Mononuclear cell (primary cell): ENCODE measurements around the gene PRSS33. TPM values are rescaled to one million over a fixed set of nuclear protein-coding genes. Genes with fewer than 3 reads are reported as not detected.
A peak's percentile ranks its signal among the peaks of the same experiment; 100 is the strongest.

Experiments used
- H3K27me3 ChIP-seq: 2 replicates; pipeline ENCODE4 v1.6.0; 2011; ENCODE audit warnings: low read length, control low read depth; ENCODE audit not compliant: insufficient read depth
- H3K4me1 ChIP-seq: 2 replicates; pipeline ENCODE4 v1.5.1; 2011; ENCODE audit warnings: mild to moderate bottlenecking, low read length, control low read depth; ENCODE audit not compliant: insufficient read depth
- H3K4me3 ChIP-seq: 2 replicates; pipeline ENCODE4 v1.5.1; 2011; ENCODE audit warnings: mild to moderate bottlenecking, low read length, moderate library complexity
- H3K9me3 ChIP-seq: 2 replicates; pipeline ENCODE4 v1.5.1; 2011; ENCODE audit warnings: low read depth, mild to moderate bottlenecking, control low read depth, low read length
- total RNA-seq: library from RNA; depleted of rRNA; stranded (reverse); fragments of >200 nt; gene quantifications from one replicate; pipeline ENCODE4 v1.2.3, GENCODE V29; 2012

The PRSS33 gene
- total RNA-seq, 1 donor, result not detected

DNA sequence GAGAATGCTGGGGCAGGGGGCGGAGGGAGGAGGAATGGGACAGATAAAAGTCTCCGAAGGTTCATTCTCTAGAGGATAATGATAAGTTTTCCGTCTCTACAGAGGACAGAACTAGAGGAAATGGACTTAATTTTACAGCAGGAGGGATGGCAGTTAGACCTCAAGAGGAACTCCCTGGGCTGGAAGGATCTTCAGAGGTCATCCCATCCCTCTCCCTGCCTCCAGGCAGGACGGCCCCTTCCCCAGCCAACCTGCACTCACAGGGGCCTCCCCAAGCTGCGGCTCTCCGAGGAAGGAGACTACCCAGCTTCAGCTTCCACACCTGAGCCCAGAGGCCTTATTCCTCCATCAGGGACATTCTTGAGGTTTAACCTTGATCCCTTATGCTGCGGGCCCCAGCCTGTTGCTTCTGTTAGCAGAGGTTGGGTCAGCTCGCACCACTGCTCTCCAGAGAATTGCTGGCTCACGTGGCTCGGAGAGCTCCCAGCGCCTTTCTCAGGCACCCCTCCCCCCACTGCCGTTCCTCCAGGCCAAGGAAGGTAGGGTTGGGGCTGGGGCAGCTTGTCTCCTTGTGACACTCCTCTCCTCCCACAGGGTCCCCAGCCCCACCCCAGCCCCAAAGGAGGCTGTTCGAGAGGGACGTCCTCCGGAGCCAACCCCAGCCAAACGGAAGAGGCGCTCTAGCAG lies 18.8 kb downstream of the PRSS33 start:
- no peaks in the 10 kb centered on the region for H3K4me1 ChIP-seq
- H3K27me3 ChIP-seq, result no peaks in the 10 kb centered on the region
- no peak overlapping the region for H3K4me3 ChIP-seq
- no peaks in the 10 kb centered on the region for H3K9me3 ChIP-seq

DNA sequence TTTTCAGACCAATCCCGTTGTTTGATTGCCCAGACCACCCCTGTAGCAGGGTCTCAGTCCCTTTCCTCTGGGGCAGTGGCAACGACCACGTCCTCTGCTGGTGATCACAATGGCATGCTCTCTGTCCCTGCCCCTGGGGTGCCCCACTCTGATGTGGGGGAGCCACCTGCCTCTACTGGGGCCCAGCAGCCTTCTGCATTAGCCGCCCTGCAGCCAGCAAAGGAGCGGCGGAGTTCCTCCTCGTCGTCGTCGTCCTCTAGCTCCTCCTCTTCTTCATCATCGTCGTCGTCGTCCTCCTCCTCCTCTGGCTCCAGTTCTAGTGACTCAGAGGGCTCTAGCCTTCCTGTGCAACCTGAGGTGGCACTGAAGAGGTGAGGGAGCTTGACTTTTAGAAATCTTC lies 19.5 kb downstream of the PRSS33 start:
- Histone ChIP-seq H3K9me3 (no peaks in the 10 kb centered on the region), H3K27me3 (no peaks in the 10 kb centered on the region), H3K4me3 (no peak overlapping the region), H3K4me1 (no peaks in the 10 kb centered on the region)

DNA sequence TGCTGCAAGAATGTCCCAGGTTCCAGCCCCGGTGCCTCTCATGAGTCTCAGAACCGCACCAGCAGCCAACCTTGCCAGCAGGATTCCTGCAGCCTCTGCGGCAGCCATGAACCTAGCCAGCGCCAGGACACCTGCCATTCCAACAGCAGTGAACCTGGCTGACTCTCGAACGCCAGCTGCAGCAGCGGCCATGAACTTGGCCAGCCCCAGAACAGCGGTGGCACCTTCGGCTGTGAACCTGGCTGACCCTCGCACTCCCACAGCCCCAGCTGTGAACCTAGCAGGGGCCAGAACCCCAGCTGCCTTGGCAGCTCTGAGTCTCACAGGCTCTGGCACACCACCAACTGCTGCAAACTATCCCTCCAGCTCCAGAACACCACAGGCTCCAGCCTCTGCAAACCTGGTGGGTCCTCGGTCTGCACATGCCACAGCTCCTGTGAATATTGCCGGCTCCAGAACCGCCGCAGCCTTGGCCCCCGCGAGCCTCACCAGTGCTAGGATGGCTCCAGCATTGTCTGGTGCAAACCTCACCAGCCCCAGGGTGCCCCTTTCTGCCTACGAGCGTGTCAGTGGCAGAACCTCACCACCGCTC lies 20.1 kb downstream of the PRSS33 start:
- no peaks in the 10 kb centered on the region for H3K27me3 ChIP-seq

DNA sequence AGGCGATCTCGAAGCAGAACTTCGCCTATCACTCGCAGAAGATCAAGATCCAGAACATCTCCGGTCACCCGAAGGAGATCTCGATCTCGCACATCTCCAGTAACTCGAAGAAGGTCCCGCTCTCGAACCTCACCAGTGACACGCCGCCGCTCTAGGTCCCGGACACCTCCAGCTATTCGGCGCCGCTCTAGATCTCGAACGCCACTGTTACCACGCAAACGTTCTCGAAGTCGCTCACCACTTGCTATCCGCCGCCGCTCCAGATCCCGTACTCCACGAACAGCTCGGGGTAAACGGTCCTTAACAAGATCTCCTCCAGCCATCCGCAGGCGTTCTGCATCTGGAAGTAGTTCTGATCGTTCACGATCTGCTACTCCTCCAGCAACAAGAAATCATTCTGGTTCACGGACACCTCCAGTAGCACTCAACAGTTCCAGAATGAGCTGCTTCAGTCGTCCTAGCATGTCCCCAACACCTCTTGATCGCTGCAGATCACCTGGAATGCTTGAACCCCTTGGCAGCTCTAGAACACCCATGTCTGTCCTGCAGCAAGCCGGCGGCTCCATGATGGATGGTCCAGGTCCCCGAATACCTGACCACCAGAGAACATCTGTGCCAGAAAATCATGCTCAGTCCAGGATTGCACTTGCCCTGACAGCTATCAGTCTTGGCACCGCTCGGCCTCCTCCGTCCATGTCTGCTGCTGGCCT lies 20.8 kb downstream of the PRSS33 start:
- no peaks in the 10 kb centered on the region for H3K27me3 ChIP-seq
- no peak overlapping the region for H3K4me3 ChIP-seq
- no peaks in the 10 kb centered on the region for H3K9me3 ChIP-seq
- no peaks in the 10 kb centered on the region for H3K4me1 ChIP-seq

More for the DNA sequence above, 20.1 kb downstream of the PRSS33 start:
- no peaks in the 10 kb centered on the region for H3K9me3 ChIP-seq
- H3K4me1 ChIP-seq, result no peaks in the 10 kb centered on the region
- H3K4me3 ChIP-seq, result no peak overlapping the region

DNA sequence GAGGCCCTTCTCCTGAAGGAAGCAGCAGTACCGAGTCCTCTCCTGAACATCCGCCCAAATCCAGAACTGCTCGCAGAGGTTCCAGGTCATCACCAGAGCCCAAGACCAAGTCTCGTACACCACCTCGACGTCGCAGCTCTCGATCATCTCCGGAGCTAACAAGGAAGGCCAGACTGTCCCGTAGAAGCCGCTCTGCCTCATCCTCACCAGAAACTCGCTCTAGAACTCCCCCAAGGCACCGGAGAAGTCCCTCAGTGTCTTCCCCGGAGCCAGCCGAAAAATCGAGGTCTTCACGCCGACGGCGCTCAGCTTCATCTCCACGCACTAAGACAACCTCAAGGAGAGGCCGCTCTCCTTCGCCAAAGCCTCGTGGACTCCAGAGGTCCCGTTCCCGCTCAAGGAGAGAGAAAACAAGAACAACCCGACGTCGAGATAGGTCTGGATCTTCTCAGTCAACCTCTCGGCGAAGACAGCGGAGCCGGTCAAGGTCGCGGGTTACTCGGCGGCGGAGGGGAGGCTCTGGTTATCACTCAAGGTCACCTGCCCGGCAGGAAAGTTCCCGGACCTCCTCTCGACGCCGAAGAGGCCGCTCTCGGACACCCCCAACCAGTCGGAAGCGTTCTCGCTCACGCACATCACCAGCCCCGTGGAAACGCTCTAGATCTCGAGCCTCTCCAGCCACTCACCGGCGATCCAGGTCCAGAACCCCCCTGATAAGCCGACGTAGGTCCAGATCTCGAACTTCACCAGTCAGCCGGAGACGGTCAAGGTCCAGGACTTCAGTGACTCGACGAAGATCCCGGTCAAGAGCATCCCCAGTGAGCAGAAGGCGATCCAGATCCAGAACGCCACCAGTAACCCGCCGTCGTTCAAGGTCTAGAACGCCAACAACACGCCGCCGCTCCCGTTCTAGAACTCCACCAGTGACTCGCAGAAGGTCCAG lies 21.6 kb downstream of the PRSS33 start:
- no peaks in the 10 kb centered on the region for H3K9me3 ChIP-seq
- H3K4me3 ChIP-seq, result no peak overlapping the region
- H3K4me1 ChIP-seq, result no peaks in the 10 kb centered on the region
- H3K27me3 ChIP-seq, result no peaks in the 10 kb centered on the region

GRCh38 chr16:2764718-2765117 lies 22.6 kb downstream of the PRSS33 start:
- H3K4me1 ChIP-seq, result no peaks in the 10 kb centered on the region
- no peaks in the 10 kb centered on the region for H3K27me3 ChIP-seq
- no peak overlapping the region for H3K4me3 ChIP-seq
- H3K9me3 ChIP-seq, result no peaks in the 10 kb centered on the region

- Histone ChIP-seq H3K4me1 (no peaks in the 10 kb centered on the region), H3K27me3 (no peaks in the 10 kb centered on the region), H3K9me3 (no peaks in the 10 kb centered on the region), H3K4me3 (no peak overlapping the region)
These were observed 24.2 kb downstream of the PRSS33 start for GRCh38 chr16:2763173-2763572.

GRCh38 chr16:2762711-2763110 lies 24.6 kb downstream of the PRSS33 start:
- no peaks in the 10 kb centered on the region for H3K9me3 ChIP-seq
- no peaks in the 10 kb centered on the region for H3K4me1 ChIP-seq
- H3K4me3 ChIP-seq, result no peak overlapping the region
- H3K27me3 ChIP-seq, result no peaks in the 10 kb centered on the region

DNA sequence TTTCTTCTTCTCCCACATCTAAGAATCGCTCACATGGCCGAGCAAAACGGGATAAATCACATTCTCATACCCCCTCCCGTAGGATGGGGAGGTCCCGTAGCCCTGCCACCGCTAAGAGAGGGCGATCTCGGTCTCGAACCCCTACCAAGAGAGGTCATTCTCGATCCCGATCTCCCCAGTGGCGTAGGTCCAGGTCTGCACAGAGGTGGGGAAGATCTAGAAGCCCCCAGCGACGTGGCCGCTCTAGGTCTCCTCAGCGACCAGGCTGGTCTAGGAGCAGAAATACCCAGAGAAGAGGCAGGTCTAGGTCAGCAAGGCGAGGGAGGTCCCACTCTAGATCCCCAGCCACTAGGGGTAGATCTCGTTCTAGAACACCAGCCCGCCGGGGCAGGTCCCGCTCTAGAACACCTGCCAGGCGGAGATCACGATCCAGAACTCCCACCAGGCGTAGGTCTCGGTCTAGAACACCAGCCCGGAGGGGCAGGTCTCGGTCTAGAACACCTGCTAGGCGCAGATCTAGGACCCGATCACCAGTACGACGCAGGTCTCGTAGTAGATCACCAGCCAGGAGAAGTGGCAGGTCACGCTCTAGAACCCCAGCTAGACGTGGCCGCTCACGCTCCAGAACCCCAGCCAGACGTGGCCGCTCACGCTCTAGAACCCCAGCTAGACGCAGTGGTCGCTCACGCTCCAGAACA lies 25.3 kb downstream of the PRSS33 start:
- H3K4me3 ChIP-seq, result no peak overlapping the region
- no peaks in the 10 kb centered on the region for H3K9me3 ChIP-seq
- H3K27me3 ChIP-seq, result no peaks in the 10 kb centered on the region
- H3K4me1 ChIP-seq, result no peaks in the 10 kb centered on the region

GRCh38 chr16:2761472-2761871 lies 25.9 kb downstream of the PRSS33 start:
- no peaks in the 10 kb centered on the region for H3K9me3 ChIP-seq
- peaks cover under 1% of the 10 kb centered on the region for H3K4me1 ChIP-seq
- H3K4me3 ChIP-seq, result no peak overlapping the region
- no peaks in the 10 kb centered on the region for H3K27me3 ChIP-seq

- Histone ChIP-seq H3K4me1 (peaks cover 34% of the 10 kb centered on the region), H3K9me3 (no peaks in the 10 kb centered on the region), H3K27me3 (no peaks in the 10 kb centered on the region), H3K4me3 (no peak overlapping the region)
These were observed 30.0 kb downstream of the PRSS33 start for GRCh38 chr16:2757344-2757743.

DNA sequence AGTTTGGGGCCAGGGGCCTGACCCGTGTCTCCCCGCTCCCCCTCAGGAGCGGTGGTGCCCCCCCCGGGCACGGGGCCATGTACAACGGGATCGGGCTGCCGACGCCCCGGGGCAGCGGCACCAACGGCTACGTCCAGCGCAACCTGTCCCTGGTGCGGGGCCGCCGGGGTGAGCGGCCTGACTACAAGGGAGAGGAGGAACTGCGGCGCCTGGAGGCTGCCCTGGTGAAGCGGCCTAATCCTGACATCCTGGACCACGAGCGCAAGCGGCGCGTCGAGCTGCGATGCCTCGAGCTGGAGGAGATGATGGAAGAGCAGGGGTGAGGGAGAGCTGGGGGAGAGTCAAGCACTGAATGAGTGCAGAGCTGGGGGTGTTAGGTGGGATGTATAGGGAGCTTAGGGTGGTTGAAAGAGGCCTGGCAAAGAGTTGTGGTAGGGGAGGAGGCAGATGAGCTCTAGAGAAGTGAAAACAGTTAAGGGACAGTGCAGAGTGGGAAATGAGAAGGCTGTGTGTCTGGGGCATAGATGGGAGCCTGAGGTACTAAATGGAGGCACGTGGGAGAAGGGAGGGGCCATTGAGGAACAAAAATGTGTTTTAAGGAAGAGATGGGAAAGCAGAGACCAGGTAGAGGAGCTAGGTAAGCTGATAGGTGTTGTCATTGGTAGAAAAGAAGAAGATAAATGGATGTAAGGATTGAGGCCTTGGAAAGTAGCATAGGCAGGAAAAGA lies 30.9 kb downstream of the PRSS33 start:
- H3K27me3 ChIP-seq, result no peaks in the 10 kb centered on the region
- H3K4me1 ChIP-seq, result peaks cover 41% of the 10 kb centered on the region
- no peaks in the 10 kb centered on the region for H3K9me3 ChIP-seq

GRCh38 chr16:2755158-2755557 lies 32.2 kb downstream of the PRSS33 start:
- H3K4me1 ChIP-seq, result peaks cover 47% of the 10 kb centered on the region
- no peaks in the 10 kb centered on the region for H3K9me3 ChIP-seq
- H3K4me3 ChIP-seq, result no peak overlapping the region
- no peaks in the 10 kb centered on the region for H3K27me3 ChIP-seq

More for the DNA sequence above, 30.9 kb downstream of the PRSS33 start:
- H3K4me3 ChIP-seq, result no peak overlapping the region

- peak overlapping the region; percentile 76 for H3K4me3 ChIP-seq
- H3K4me1 ChIP-seq, result peaks cover 47% of the 10 kb centered on the region
- H3K9me3 ChIP-seq, result no peaks in the 10 kb centered on the region
- H3K27me3 ChIP-seq, result no peaks in the 10 kb centered on the region
These were observed 33.7 kb downstream of the PRSS33 start for GRCh38 chr16:2753733-2754020.
